HCT116 (cell line): ENCODE measurements around the gene KHDC3L. TPM values are rescaled to one million over a fixed set of nuclear protein-coding genes. Genes with fewer than 3 reads are reported as not detected.

Experiments used
- ATAC-seq: fragments of 200-7000 bp; cut with Tn5 transposase; 2 replicates; pipeline ENCODE4 v1.9.1; 2020; ENCODE audit warnings: mild to moderate bottlenecking, moderate library complexity
- BruUV-seq: library from RNA; stranded (reverse); fragments of 400-500 nt; replicated peaks from 2 replicates; lab custom pipeline; 2021; lab: Mats Ljungman, UMichigan
- CTCF ChIA-PET: fragments of 300-600 bp; sonication (Branson Sonifier 250); formaldehyde crosslinking; loops from one replicate; lab custom pipeline; 2021; ENCODE audit warnings: antibody characterized with exemption; lab: Charles Lee
- POLR2A ChIA-PET: fragments of 300-600, 350-600 bp; sonication (Branson Sonifier 250); formaldehyde crosslinking; loops from one replicate; lab custom pipeline; 2021; ENCODE audit warnings: antibody characterized with exemption; lab: Charles Lee
- RAD21 ChIA-PET, 2 experiments: fragments of 300-600 bp; sonication (Branson Sonifier 250); formaldehyde crosslinking; loops; one replicate each; lab custom pipeline; 2023; ENCODE audit warnings: low total read pairs in 2 of 2; ENCODE audit not compliant: uncharacterized antibody in 2 of 2, unreplicated experiment in 2 of 2, low non-redundant PET in 1 of 2; lab: Charles Lee
- DNase-seq: peaks from one replicate; pipeline ENCODE4 v3.0.0-alpha.2; 2010; ENCODE audit warnings: low read depth, low spot score
- H2AFZ ChIP-seq: fragments of 200-600 bp; shearing (Covaris generic), sonication (generic); 2 replicates; pipeline ENCODE4 v1.6.1; 2017; ENCODE audit warnings: low read depth, mixed run types, mixed read lengths, antibody characterized with exemption, low read length; ENCODE audit not compliant: poor library complexity, severe bottlenecking
- H3K27ac ChIP-seq: 2 replicates; pipeline ENCODE4 v1.5.1; 2012; ENCODE audit warnings: low read depth, low read length
- H3K27me3 ChIP-seq: fragments of 200-600 bp; sonication (generic); 2 replicates; pipeline ENCODE4 v1.6.1; 2016; ENCODE audit warnings: mixed run types, low read length, mixed read lengths; ENCODE audit not compliant: insufficient read depth
- H3K36me3 ChIP-seq, 2 experiments: fragments of 200-500 bp in 1 of 2; fragments of 200-600 bp in 1 of 2; sonication (Bioruptor generic) in 1 of 2; sonication (generic) in 1 of 2; 2 replicates each; pipeline versions ENCODE4 v1.5.1 to v1.6.1; 2014 to 2016; ENCODE audit warnings: low read length in 2 of 2, inconsistent platforms in 1 of 2, mixed read lengths in 1 of 2, mixed run types in 1 of 2; ENCODE audit not compliant: insufficient read depth in 2 of 2, control insufficient read depth in 1 of 2
- H3K4me1 ChIP-seq, 2 experiments: fragments of 200-600 bp in 1 of 2; sonication (generic) in 1 of 2; 2 replicates each; pipeline versions ENCODE4 v1.5.1 to v1.6.1; 2012 to 2017; ENCODE audit warnings: low read length in 2 of 2, inconsistent platforms in 1 of 2, mild to moderate bottlenecking in 1 of 2, mixed read lengths in 1 of 2, mixed run types in 1 of 2, moderate library complexity in 1 of 2; ENCODE audit not compliant: insufficient read depth in 2 of 2, control insufficient read depth in 1 of 2
- H3K4me2 ChIP-seq: fragments of 200-600 bp; sonication (generic); 2 replicates; pipeline ENCODE4 v1.6.1; 2017; ENCODE audit warnings: mixed run types, low read length, mixed read lengths
- H3K4me3 ChIP-seq, 2 experiments: fragments of 200-600 bp in 1 of 2; sonication (generic) in 1 of 2; replicated peaks in 1 of 2; 2 replicates each; pipeline ENCODE4 v1.5.1; 2011 to 2016; ENCODE audit warnings: low read length in 2 of 2, control low read depth in 1 of 2, low read depth in 1 of 2, mild to moderate bottlenecking in 1 of 2, mixed read lengths in 1 of 2, mixed run types in 1 of 2
- H3K79me2 ChIP-seq: fragments of 200-600 bp; sonication (generic); 2 replicates; pipeline ENCODE4 v1.6.1; 2017; ENCODE audit warnings: mild to moderate bottlenecking, mixed run types, low read length, moderate library complexity, mixed read lengths; ENCODE audit not compliant: insufficient read depth
- H3K9ac ChIP-seq: fragments of 200-600 bp; sonication (generic); 2 replicates; pipeline ENCODE4 v1.6.1; 2016; ENCODE audit warnings: low read length, mixed read lengths
- H3K9me2 ChIP-seq: fragments of 200-600 bp; sonication (generic), shearing (Covaris generic); 2 replicates; pipeline ENCODE4 v1.6.1; 2017; ENCODE audit warnings: mixed run types, mild to moderate bottlenecking, moderate library complexity; ENCODE audit not compliant: insufficient read depth
- H3K9me3 ChIP-seq, 2 experiments: fragments of 200-500 bp in 1 of 2; fragments of 200-600 bp in 1 of 2; sonication (Bioruptor generic) in 1 of 2; sonication (generic) in 1 of 2; 2 replicates each; pipeline ENCODE4 v1.6.1; 2014 to 2017; ENCODE audit warnings: low read length in 2 of 2, mixed read lengths in 2 of 2, inconsistent platforms in 1 of 2, low read depth in 1 of 2, mild to moderate bottlenecking in 1 of 2, mixed run types in 1 of 2, moderate library complexity in 1 of 2; ENCODE audit not compliant: control insufficient read depth in 1 of 2, insufficient read depth in 1 of 2
- H4K20me1 ChIP-seq: fragments of 200-600 bp; sonication (generic), shearing (Covaris generic); 2 replicates; pipeline ENCODE4 v1.6.1; 2017; ENCODE audit warnings: mixed run types, mild to moderate bottlenecking, moderate library complexity; ENCODE audit not compliant: insufficient read depth
- CTCF ChIP-seq, 3 experiments: fragments of 200-600 bp in 1 of 3; sonication (generic) in 1 of 3; IDR thresholded peaks in 2 of 3; conservative IDR thresholded peaks in 1 of 3; 2 replicates each; pipeline ENCODE4 v1.5.1; 2012 to 2017; ENCODE audit warnings: low read depth in 2 of 3, low read length in 2 of 3, antibody characterized with exemption in 1 of 3, borderline replicate concordance in 1 of 3, control low read depth in 1 of 3, mild to moderate bottlenecking in 1 of 3, mixed read lengths in 1 of 3, mixed run types in 1 of 3, moderate library complexity in 1 of 3; ENCODE audit not compliant: insufficient read depth in 1 of 3
- EZH2 ChIP-seq: fragments of 200-600 bp; sonication (generic); IDR thresholded peaks from 2 replicates; pipeline ENCODE4 v1.6.1; 2017; ENCODE audit warnings: antibody characterized with exemption, mixed run types
- MAX ChIP-seq: IDR thresholded peaks from 2 replicates; pipeline ENCODE4 v1.6.1; 2012
- POLR2A ChIP-seq: IDR thresholded peaks from 2 replicates; pipeline ENCODE4 v1.7.0; 2011; ENCODE audit warnings: borderline replicate concordance; ENCODE audit not compliant: insufficient read depth, insufficient read length; ENCODE audit errors: extremely low read depth
- POLR2AphosphoS5 ChIP-seq: IDR thresholded peaks from 2 replicates; pipeline ENCODE4 v1.6.1; 2011; ENCODE audit warnings: mild to moderate bottlenecking, low read depth, low read length, moderate library complexity
- REST ChIP-seq: IDR thresholded peaks from 2 replicates; pipeline ENCODE4 v1.6.1; 2012; ENCODE audit warnings: low read depth
- SIN3A ChIP-seq: IDR thresholded peaks from 2 replicates; pipeline ENCODE4 v1.6.1; 2012; ENCODE audit warnings: low read depth
- SP1 ChIP-seq: IDR thresholded peaks from 2 replicates; pipeline ENCODE4 v1.6.1; 2012; ENCODE audit warnings: low read depth
- SRF ChIP-seq: IDR thresholded peaks from 2 replicates; pipeline ENCODE4 v1.6.1; 2012; ENCODE audit warnings: low read depth
- ZFX ChIP-seq: fragments of 450-650 bp; IDR thresholded peaks from 2 replicates; pipeline ENCODE4 v1.6.1; 2017
- ZNF274 ChIP-seq: fragments of 200-500 bp; sonication (Bioruptor generic); IDR thresholded peaks from 2 replicates; pipeline ENCODE4 v1.6.1; 2014; ENCODE audit warnings: mild to moderate bottlenecking, low read depth, low read length, inconsistent platforms
- intact Hi-C: fragments of 100-400 bp; cut with micrococcal nuclease; formaldehyde crosslinking; loops from 2 replicates; pipeline ENCODE4 v1.10.0; 2022
- total RNA-seq: library from RNA; stranded (reverse); gene quantifications from one replicate; pipeline ENCODE4 v1.2.1, GENCODE V29; 2021; ENCODE audit not compliant: unreplicated experiment

Gene KHDC3L
- total RNA-seq, 1 experiment from 2014 or later: not detected

- Histone ChIP-seq H3K9me2 (no peaks in the 10 kb centered on the region), H3K27me3 (no peaks in the 10 kb centered on the region), H4K20me1 (no peaks in the 10 kb centered on the region), H3K4me3 (no peak within 1 kb of the TSS), H3K36me3 (no peaks in the 10 kb centered on the region), H2AFZ (no peak within 1 kb of the TSS), H3K4me2 (no peak within 1 kb of the TSS), H3K79me2 (no peaks in the 10 kb centered on the region), H3K9me3 (no peaks in the 10 kb centered on the region), H3K4me1 (no peaks in the 10 kb centered on the region), H3K27ac (no peak within 1 kb of the TSS), H3K9ac (no peak within 1 kb of the TSS)
- ChIA-PET POLR2A (no interaction called here), CTCF (no interaction called here), RAD21 (no interaction called here)
- no peak for ATAC-seq
- TF ChIP-seq SP1 (no peak), SRF (no peak), REST (no peak), POLR2AphosphoS5 (no peak)
- no peak for DNase-seq
- BruUV-seq: no TSS peak
- intact Hi-C loops: no loop called here
Observed at GRCh38 chr6:73369563-73369962, 7.1 kb downstream of the KHDC3L start, which contains the start of gene OOEP. TSS of gene OOEP (minus strand) at chr6:73369897. CDS start at chr6:73369792, 105 bp downstream.

- H3K4me2 ChIP-seq: no peak overlapping the region
- no peaks in the 10 kb centered on the region for H3K36me3 ChIP-seq
- no peak overlapping the region for H2AFZ ChIP-seq
- H3K4me1 ChIP-seq: no peaks in the 10 kb centered on the region
- no peaks in the 10 kb centered on the region for H3K9me3 ChIP-seq
- no TSS peak for BruUV-seq
- H3K27me3 ChIP-seq: no peaks in the 10 kb centered on the region
- no peak overlapping the region for H3K4me3 ChIP-seq
- intact Hi-C loops: no loop called here
- no peaks in the 10 kb centered on the region for H3K9me2 ChIP-seq
- no peak for ATAC-seq
- H3K79me2 ChIP-seq: no peaks in the 10 kb centered on the region
- RAD21 ChIA-PET: no interaction called here
- no peak for DNase-seq
- CTCF ChIA-PET: no interaction called here
- no peak overlapping the region for H3K9ac ChIP-seq
- no peak overlapping the region for H3K27ac ChIP-seq
- POLR2A ChIA-PET: no interaction called here
- H4K20me1 ChIP-seq: no peaks in the 10 kb centered on the region
- TF ChIP-seq CTCF (IDR thresholded peaks at IDR 0.05 in 2 of 3, conservative IDR thresholded peaks at IDR 0.05 in 1 of 3; ENCODE audit: borderline replicate concordance in 1 of 3, insufficient read depth in 1 of 3, low read depth in 2 of 3, low read length in 2 of 3) (no peak), SIN3A (no peak), ZFX (no peak), MAX (no peak), ZNF274 (no peak), POLR2A (no peak), EZH2 (no peak), REST (no peak), POLR2AphosphoS5 (no peak)
Observed at GRCh38 chr6:73371984-73372383, 9.5 kb downstream of the KHDC3L start.
